HG03439 (cell line): ENCODE data around the gene CAMK2D.
A peak's percentile ranks its signal among the peaks of the same experiment; 100 is the strongest.

Experiments used
- ATAC-seq: cut with Tn5 transposase; IDR thresholded peaks from one replicate; pipeline ENCODE4 v1.9.1; 2021; ENCODE audit warnings: mild to moderate bottlenecking, moderate library complexity; ENCODE audit not compliant: unreplicated experiment

CAMK2D gene

DNA sequence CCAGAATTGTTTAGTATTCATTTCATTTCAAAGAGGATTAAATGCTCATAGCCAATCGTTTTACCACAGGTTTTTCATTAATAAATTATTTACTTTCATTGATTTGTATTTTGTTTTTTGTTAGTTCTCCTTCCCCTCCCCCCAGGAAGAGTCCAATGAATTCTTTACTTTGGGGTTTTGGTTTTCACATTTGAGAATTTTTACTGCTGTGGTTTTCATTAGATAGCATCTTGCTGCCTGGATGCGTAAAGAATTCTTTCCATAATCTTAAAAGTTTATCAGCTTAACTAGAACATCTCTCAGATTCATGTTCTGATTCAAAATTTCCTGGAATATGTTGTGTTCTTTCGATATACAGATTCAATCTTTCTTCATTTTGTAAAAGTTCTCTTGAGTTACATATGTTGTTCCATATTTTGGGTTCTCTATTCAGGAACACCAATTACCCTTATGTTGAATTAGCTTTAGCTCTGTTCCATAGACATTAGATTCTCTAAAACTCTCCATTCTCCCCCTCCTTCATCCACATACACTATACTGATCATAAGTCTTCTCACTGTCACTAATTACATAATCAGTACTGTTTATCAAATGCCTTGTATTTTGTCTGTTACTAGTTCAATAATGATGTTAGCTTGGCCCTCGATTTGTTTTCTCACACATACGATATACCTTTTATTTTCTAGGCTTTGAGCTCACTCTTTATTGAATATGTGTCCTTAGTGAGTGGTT is 184.4 kb downstream of the CAMK2D start:
- ATAC-seq, result no peak

DNA sequence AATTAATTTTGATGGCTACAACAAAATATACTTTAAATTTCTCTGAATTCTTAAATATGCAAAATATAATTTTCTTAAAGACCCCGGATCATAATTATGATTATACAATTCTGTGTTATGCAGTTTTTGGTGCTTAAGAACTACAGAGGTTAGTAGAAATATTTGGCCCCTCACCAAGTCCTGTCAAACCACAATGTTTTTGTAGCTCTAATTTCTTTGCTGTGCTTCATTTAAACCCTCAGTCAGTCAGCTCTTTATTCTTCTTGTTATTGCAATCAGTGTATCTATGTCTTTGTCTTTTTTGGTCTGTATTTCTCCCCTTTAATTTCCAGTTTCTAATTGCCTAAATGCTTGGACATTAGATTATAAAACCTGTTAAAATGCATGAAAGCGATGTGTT is 186.1 kb downstream of the CAMK2D start:
- no peak for ATAC-seq

DNA sequence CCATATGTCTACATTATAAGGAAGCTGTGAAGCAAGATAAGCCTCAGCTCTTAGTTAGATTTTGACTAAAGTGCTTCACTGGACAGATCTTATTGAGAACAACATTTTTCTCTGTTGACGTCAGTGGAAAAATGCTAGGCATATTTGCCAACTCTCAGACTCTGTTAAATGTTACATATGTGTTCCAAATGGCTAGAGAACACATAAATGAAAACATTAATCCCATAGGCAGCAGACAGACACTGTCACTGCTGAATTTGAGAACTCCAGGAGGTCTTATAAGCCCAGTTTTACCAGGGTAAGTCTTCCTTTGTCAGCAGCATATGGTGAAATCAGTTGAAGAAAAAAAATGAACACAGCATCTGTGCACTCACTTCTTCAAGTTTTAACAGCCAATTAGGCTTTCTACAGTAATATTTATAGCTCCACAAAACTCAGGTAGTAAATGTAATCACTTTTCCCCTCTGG is 186.9 kb downstream of the CAMK2D start:
- no peak for ATAC-seq

DNA sequence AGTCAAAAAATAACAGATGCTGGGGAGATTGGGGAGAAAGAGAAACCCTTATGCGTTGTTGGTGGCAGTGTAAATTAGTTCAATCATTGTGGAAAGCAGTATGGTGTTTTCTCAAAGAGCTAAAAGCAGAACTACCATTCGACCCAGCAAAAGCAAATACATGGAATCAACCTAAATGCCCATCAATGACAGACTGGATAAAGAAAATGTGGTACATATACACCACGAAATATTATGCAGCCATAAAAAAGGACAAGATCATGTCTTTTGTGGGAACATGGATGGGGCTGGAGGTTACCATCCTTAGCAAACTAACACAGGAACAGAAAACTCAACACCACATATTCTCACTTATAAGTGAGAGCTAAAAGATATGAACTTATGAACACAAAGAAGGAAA is 188.9 kb downstream of the CAMK2D start:
- ATAC-seq, result no peak

DNA sequence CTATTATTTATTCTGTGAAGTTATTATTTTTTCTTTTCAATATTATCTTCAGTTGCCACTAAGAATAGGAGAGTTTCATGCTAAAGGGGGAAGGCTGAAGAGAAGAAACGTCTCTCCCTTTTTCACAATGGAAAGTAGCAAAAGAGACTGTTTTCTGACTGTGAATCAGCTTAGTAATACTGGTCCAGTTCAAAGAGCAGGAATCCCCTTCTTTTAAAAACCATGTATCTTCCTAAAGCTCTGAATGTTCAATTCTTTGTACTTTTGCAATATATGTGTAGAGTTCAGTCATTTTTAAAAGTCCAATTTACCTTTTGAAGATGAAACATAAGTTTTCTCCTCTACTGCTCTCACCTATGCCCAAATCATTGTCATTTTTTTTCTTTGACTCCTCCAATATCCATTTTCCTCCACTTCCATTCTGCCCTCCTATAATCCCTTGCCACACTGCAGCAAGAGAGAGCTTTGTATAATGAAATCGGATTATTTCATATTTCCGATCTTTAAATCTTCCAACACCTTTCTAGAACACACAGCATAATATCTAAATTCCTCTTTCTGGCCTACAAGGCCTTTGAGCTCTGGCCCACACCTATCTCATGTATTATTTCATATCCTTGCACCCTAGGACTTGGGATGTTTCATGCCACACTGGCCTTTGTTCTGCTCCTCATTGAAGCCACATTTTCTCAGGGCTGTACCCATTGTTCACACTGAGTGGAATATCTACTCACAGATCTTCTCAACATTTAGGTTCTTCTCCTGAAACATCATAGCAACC is 195.3 kb downstream of the CAMK2D start:
- no peak for ATAC-seq

DNA sequence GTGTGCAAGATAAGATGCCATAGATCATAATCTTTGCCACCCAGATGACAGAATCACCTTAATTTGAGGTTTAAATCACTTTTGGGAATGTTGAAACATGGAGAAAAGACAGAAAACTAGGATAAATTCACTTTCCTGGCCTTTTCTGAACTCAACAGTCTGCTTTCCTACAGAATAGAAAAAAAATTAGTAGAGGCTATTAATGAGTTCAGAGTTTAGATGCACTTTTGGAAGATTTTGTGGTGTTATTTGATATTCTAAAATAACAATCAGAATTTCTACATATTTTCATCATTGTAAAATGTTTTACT is 195.9 kb downstream of the CAMK2D start:
- no peak for ATAC-seq

DNA sequence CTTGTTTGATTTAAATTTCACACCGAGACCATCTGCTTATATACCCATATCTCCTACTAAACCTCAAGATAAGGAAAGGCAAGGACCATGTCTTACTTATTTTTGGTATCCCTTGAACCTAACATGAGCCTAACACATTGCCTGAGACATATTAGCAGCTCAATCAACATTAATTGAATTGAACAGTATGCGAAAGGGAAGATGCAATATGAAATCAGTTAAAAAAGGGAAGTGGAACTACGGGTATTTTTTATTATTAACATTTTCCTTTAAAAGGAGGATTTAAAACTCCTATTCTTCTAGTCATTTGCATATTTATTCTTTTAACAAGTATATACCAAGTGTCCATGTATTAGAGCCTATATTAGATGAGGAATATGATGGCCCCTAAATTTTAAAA is 197.0 kb downstream of the CAMK2D start:
- ATAC-seq, result peak; percentile 32

DNA sequence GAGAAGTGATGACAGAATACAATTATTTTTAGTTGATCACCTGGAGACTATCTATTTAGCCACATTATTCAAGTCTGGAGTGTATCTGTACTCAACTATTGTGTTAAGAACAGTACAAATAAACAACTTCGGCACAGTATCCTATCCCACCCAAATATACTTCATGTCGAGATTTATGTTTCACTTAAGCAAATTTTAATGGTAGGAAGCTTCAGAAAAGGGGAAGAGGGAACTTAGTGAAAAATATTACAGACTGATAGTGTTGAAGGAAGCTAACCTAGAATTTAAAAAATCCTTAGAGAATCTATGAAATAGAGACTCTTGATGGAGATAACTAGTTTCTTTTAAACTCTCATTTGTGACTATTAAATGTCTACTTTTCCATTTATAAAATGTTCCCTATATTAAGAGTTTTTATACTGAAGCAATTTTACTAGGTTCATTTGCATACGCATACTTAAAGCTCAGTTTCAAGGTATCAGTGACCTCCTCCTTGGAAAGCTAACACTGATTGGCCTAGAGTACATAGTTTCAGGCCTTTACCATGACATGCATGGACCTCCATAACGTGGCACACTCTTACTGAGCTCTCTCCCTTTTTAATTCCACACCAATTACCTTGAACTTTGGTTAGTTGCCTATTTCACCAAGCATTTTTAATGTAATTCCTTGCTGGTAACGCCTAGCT is 197.7 kb downstream of the CAMK2D start:
- no peak for ATAC-seq

DNA sequence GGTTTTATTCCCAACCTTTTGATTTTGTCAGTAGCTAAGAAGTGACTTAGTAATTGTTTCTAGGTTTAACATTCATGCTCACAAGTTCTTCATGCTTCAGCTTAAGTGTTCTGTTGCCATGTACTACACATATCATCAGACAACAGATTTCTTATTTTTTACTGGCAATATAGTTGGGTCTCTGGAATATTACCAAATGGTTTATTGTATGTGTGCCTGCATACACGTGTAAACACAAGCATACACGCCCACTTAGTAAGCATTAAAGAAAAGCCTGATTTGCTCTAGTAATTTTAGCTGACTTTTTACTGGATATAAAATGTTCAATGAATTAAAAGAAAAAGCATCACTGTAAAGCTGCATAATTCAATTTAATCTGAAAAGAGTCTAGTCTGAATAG is 199.8 kb downstream of the CAMK2D start:
- ATAC-seq, result no peak

DNA sequence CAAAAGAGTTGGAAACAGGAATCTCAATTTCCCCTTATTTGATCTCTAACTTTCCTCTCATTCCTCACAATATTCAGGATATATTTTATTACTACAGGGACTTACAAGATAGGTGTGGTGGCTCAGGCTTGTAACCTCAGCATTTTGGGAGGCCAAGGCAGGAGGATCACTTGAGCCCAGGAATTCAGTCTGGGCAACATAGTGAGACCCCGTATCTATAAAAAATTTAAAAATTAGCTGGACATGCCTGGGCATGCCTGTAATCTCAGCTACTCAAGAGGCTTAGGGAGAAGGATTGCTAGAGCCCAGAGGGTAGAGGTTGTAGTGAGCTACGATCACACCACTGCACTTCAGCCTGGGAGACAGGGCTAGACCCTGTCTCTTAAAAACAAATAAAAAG is 200.4 kb downstream of the CAMK2D start:
- ATAC-seq, result no peak

DNA sequence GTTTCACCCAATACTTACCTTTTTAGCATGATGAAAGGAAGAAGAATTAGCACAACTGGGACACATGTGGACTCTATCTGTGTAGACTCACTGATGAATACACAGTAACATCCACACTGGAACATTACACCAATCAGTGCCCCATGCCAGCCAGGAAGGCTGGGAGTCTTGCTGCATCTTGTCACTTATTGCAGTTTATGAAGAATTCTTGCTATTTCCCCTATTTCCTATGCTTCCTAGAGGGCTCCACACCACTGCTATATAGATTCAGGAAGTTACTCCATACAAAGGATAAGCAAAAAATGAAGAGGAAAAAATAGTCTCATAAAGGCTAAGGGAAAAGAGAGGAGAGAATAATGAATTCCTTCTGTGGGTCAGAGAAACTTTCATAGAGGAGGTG is 201.0 kb downstream of the CAMK2D start:
- no peak for ATAC-seq

DNA sequence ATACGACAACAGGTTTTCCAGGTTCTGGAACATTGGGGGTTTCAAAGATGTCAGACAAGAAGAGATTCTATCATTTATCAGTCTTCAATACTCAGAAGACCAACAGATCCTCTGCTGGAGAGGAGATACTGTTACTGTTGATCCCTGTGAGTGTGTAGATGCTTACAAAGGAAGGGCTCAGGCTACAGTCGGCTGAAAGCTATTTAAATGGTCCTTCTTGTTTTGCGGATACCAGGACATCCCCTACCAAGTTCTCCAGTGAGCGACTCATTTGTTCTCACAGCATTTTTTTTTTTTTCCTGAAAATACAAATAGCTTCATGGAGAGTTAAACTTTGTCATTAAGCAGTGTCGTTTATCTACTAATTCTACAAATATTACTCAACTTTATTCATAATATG is 201.6 kb downstream of the CAMK2D start:
- ATAC-seq, result no peak

DNA sequence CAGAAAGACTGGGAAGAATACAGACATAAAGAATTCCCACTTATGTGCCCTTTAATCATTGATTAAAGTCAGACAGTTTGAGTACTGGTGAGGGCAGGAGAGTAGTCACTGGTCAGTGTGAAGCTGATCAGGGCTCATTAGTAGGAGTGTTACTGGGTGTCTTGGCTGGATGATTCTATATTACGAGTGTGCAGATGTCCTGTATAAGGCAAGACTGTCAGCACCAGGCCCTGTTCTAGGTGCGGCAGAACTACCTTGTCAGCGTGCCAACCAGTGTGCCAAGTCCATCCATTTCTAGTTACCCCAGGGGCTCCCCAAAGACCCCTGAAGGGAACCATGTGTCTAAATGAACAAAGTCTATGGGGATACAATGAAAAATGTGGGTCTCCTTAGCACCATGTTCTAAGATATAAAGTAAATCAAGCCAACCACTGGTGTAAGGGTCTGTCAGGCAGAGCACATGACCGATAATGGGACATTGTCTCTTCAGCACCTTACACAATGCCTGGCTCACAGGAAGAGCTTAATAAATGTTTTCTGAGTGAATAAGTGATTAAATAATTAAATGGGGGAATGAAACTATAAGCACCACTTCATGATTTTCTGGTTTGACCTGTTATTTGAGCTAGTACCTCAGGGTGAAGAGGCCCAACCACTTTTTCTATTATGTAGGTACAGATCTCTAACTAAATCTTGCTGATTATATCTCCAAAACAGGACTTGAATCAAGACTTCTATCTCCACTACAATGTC is 205.0 kb downstream of the CAMK2D start:
- ATAC-seq, result no peak

DNA sequence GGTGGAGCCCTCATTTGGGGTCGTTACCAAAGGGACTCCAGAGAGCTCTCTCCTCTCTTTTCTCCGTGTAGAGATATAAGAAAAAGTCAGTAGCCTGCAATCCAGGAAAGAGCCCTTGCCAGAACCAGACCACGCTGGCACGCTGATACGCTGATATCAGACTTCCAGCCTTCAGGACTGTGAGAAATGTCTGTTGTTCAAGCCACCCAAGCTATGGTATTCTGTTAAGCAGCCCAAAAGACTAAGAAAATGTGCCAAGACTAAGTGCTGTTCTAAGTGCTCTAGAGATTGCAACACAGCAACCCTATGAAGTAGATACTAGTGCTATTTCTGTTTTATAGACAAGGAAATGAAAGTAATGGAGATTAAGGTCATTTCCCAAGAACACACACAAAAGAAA is 205.7 kb downstream of the CAMK2D start:
- ATAC-seq, result no peak

DNA sequence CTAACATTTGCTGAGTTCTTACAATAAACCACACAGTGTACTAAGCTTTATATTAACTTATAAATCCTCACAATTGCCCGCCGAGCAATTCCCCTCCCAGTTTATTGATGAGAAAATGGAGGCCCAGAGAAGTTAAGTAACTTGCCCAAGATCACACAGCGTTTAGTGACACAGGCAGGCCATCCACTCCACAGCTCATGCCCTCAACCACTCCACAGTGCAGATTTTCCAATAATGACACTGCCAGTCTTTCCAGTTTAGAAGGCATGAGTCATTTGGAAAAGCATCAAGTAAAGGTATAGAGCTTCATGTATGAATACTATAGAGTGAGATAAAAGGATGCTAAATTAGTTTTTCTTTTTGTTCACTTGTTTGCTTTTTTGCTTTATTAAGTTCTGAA is 208.5 kb downstream of the CAMK2D start:
- no peak for ATAC-seq

DNA sequence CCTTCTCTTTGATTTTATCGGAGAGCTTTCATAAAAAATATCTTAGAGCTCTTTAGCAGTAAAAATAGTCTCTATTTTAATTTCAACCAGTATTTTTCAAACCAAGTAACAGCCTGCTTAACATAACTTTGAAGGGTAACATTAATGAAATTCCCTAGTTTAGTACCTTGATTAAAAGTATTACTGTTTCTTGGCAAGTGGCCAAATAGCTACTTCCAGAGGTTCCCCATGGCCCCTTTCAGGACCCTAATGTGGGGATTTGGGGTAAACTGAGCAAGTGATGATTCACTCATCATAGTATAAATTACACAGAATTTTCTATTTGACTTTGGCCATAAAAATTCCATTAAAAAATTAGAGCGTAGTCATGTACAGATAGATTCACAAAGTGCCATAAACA is 211.0 kb downstream of the CAMK2D start:
- no peak for ATAC-seq

DNA sequence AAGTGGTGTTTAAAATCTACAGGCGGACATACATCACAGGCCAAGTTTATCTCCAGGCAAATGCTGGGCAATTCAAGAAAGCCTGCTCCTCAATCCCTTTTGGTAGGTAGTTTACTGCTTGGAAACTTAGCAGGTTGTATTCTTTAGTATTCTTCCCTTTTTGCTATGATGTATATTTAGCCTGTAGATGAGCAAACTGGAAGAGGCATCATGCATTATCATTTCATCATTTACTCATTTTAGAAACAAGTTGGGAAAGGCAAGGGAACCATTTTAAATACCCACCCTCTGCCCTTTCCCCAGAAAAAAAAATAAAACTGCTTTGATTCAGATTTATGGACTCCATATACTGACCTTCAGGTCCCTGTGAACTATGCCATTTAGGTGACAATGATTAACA is 213.2 kb downstream of the CAMK2D start:
- ATAC-seq, result no peak

DNA sequence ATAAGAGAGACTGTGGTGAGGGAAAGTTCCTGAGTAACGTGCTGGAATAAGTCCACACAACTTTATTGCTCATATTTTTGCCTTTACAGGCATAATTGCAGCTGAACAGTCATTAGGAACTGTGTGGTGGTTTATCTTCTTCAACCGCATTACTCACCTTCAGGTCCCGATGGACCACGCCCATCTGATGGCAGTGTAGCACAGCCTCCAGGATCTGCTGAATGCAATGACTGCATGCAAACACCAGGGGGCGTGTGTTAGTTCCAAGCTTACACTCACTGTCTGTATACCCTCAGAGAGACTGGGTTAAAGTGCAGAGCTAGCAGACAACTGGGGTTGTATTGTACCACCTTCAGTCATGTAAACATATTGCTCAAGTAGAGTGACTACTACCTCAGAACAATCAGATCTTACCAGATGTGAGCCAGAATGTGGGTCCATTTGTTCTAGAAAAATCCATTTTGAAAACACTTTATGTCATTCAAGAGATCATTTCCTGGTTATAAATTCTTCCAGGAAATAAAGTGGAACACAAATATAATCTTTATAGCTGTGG is 214.0 kb downstream of the CAMK2D start:
- ATAC-seq, result peak; percentile 100

DNA sequence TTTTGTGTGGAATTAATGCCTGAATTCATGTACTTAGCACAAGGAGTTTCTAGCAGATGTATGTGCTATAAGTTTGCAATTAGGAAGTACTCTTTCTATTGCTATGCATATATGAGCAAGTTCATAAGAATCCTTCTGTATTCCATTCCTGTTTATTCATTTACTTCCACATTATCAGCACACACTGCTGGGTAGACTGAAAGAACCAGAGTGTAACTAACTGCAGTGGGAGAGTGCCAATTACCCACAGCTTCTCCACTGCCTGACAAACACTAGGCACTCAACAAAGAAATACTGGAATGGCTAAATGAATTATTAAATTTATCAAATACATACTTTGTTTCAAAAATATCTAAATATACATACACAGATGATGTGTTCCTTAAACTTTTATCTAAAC is 219.6 kb downstream of the CAMK2D start:
- no peak for ATAC-seq

DNA sequence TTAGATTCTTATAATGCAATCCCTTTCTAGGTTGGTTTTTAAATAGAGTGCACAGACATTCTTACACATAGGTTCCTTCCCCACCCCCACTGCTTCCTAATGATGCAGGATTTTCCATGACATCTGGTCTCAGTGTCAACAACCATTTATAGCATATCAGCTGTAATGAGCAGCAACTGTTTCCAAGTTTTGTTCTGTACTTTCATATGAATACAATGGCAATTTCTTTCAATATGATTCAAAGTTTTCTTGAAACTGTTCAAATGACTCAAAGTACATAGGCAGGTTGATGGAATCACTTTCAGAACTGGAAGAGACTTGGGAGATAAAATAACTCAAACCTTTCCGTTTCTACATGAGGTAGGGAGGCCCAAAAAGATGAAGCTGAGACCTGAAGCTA is 220.7 kb downstream of the CAMK2D start:
- no peak for ATAC-seq

DNA sequence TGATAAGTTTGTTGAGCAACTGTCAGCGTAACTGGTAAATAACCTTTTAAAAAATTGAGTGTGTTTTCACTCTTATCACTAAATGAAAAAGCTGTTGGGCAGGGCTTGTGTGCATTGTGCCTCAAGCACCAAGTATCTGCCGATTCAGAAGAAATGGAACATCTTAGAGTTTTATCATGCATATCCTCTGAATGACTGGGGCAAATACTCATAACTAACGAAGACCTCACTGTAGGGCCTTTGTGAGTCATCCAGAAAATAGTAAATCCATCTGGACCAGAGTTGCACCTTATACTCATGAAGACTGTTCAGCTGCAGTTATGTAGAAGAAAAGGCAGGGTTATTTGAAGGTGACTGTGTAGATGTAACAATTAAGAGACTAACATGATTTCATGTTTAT is 222.1 kb downstream of the CAMK2D start:
- ATAC-seq, result peak; percentile 64
